ENCODE measurements around the gene MALRD1.

- no peak for TF ChIP-seq CTCF (IDR thresholded peaks at IDR 0.05)
- TF ChIP-seq REST (IDR thresholded peaks at IDR 0.05; ENCODE audit: insufficient read depth in 1 of 2, low read depth in 2 of 2, low read length in 1 of 2): no peak
- no peak for TF ChIP-seq POLR2AphosphoS5 (IDR thresholded peaks at IDR 0.05; ENCODE audit: low read depth, low read length)
Observed at GRCh38 chr10:19775296-19775695, 726.7 kb downstream of the MALRD1 start.

Measured in Panc1 (cell line).